IPS-18a (cell line): Measurements from ENCODE around the gene NFIC.

Source experiments
- H3K27ac ChIP-seq: one replicate; pipeline ENCODE4 v1.5.1; 2013; ENCODE audit warnings: low read length
- H3K27me3 ChIP-seq: one replicate; pipeline ENCODE4 v1.6.1; 2013; ENCODE audit warnings: mild to moderate bottlenecking, low read length; ENCODE audit not compliant: control insufficient read depth, insufficient read depth
- H3K36me3 ChIP-seq: one replicate; pipeline ENCODE4 v1.6.1; 2013; ENCODE audit warnings: low read depth, low read length; ENCODE audit not compliant: control insufficient read depth
- H3K4me1 ChIP-seq: one replicate; pipeline ENCODE4 v1.6.1; 2013; ENCODE audit warnings: low read depth, low read length; ENCODE audit not compliant: control insufficient read depth
- H3K4me3 ChIP-seq: one replicate; pipeline ENCODE4 v1.5.1; 2013; ENCODE audit warnings: low read length
- H3K9ac ChIP-seq: one replicate; pipeline ENCODE4 v1.6.1; 2013; ENCODE audit warnings: mild to moderate bottlenecking, low read length, moderate library complexity
- H3K9me3 ChIP-seq: one replicate; pipeline ENCODE4 v1.6.1; 2013; ENCODE audit warnings: low read depth, low read length; ENCODE audit not compliant: control insufficient read depth

Gene NFIC

DNA sequence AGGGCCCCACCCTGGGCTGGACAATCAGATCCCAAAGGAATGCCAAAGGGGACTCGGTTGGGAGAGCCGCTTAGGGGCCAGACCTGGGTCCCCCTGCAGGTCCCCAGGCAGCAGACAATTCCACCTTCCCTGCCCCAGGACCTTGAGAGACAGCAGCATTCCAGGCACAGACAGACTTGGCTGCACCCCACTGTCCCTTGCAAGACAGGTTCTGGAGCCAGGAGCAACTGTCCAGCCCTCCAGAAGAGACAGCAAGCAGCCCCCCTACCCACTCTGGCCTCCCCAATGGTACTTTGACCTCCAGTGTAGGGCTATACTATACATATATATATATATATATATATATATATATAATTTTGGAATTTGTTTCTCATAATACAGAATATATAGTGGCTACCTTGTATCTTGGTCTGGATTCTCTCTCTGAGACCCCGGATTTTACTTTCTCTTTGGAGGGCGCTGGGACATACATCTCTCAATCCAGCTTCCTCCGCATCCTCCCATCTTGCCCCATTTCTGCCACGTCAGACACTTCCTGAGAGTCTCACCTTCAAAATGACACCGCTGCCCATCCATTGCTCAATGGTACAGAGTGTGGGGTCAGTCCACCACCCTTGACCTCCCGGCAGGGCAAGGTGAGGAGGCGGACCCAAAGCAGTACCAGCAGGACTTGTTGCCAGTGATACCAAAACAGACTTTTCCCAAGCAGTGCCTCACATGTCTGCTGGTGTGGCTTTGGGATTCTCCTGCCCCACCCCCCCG lies 101.2 kb downstream of the NFIC start:
- H3K9me3 ChIP-seq, result no peaks in the 10 kb centered on the region
- H3K27ac ChIP-seq, result no peak overlapping the region
- no peak overlapping the region for H3K4me3 ChIP-seq
- no peaks in the 10 kb centered on the region for H3K4me1 ChIP-seq
- H3K27me3 ChIP-seq, result peaks cover 69% of the 10 kb centered on the region
- no peaks in the 10 kb centered on the region for H3K36me3 ChIP-seq
- no peak overlapping the region for H3K9ac ChIP-seq

DNA sequence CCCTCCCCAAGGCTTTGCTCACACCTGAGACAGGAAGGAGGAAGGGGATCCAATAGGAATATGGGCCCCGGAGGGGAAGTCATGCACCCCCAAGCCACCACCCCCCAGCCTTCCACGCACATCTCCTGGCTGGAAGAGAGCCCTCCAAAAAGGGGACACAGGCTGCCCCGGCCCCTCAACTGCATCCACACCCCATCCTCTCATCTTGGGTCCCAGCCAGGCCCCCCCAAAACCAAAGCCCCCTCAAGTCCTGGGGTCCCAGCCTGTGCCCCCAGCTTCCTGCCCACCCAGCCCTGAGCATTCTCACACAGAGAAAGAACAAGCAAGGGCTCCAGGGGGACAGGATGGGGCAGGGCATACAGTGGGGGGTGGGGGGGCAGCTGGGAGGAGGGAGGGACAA lies 101.8 kb downstream of the NFIC start:
- Histone ChIP-seq H3K4me1 (no peaks in the 10 kb centered on the region), H3K9ac (no peak overlapping the region), H3K27me3 (peaks cover 64% of the 10 kb centered on the region), H3K9me3 (no peaks in the 10 kb centered on the region), H3K27ac (no peak overlapping the region), H3K36me3 (no peaks in the 10 kb centered on the region), H3K4me3 (no peak overlapping the region)

DNA sequence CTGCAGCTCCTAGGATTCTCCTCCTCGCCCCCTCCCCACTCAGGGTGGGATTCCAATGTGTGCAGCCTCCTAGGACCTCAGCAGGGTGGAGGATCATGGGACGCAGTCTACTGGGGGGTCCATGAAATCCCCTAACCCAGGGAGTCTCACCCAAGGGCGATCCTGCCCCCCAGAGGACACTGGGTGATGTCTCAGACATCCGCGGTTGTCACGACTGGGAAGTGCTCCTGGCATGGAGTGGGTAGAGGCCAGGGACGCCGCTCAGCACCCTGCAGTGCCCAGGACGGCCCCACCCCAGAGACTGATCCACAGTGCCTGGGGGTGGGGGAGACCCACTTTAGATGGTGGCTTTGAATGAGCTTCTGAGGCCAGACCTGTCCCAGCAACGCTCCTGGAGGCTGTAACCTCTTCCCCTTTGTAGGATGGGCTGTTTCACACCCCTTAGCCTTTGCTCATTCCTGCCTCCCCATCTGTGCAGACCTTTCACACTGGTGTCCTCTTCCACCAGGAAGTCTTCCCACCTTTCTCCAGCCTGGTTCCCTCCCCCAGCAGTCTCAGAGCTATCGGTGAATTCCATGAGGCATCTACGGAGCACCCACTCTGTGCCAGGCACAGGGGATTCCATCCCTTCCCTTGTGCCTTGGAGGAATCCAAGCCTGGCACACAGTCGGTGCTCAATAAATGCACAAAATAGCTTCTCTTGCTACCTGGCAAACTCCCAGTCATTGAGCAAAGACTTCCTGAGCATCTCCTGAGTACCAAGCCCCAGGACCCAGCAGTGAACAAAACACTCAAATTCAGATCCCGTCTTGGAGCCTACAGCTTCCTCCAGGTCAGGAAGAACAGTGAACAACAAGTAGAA lies 103.5 kb downstream of the NFIC start:
- Histone ChIP-seq H3K36me3 (no peaks in the 10 kb centered on the region), H3K27me3 (peaks cover 49% of the 10 kb centered on the region), H3K27ac (no peak overlapping the region), H3K4me3 (no peak overlapping the region), H3K9me3 (no peaks in the 10 kb centered on the region), H3K9ac (no peak overlapping the region), H3K4me1 (no peaks in the 10 kb centered on the region)

DNA sequence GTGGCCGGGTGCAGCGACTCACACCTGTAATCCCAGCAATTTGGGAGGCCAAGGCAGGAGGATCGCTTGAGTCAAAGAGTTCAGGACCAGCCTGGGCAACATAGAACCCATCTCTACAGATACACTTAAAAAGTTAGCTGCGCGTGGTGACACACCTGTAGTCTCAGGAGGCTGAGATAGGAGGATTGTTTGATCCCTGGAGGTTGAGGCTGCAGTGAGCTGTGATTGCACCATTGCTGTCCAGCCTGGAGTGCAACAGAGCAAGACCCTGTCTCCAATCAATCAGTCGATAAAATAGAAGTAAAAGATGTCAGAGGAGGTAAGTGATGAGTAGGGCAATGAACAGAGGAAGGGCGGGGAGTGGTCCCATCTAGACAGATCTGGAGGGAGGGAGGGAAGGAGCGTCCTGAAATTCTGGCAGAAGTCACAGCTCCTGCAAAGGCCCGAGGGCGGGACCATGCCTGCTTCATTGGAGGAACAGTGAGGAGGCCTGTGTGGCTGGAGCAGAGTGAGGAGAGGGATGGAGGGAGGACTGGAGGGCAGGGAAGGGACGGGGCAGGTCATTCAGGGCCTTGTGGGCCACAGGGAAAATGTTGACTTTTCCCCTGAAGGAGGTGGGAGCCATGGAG lies 104.2 kb downstream of the NFIC start:
- no peaks in the 10 kb centered on the region for H3K9me3 ChIP-seq
- no peaks in the 10 kb centered on the region for H3K4me1 ChIP-seq
- no peaks in the 10 kb centered on the region for H3K36me3 ChIP-seq
- no peak overlapping the region for H3K4me3 ChIP-seq
- H3K27ac ChIP-seq, result no peak overlapping the region
- H3K27me3 ChIP-seq, result peaks cover 41% of the 10 kb centered on the region
- no peak overlapping the region for H3K9ac ChIP-seq

DNA sequence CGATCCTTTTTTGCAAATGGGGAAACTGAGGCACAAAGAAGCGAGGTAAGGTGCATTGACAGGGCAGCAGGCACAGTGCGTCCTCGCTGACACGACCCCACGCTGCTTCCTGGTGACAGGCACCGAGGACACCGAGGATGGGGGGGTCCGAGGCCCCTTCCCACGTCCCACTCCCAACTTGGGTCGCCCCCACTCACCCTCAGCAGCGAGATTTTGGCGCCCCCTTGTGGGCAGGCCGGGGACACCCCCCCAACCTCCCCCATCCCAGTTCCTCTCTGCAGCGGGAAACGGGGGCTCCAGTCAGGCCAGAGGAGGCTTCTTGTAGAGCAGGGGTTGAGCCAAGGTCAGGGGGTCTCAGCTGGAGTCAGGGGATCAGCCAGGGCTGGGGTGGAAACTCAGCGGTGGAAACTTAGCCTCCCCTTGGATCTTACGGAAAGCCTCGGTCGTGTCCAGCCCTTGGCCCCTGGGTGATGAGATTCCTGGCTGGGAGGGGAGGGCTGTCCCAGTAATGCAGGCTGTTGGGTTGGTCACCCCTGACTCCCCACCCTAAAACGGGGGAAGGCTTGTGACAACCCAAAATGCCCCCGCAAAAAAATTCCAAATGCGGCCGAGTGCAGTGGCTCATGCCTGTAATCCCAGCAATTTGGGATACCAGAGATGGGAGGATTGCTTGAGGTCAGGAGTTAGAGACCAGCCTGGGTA lies 105.7 kb downstream of the NFIC start:
- H3K36me3 ChIP-seq, result no peaks in the 10 kb centered on the region
- no peak overlapping the region for H3K9ac ChIP-seq
- H3K9me3 ChIP-seq, result no peaks in the 10 kb centered on the region
- H3K4me1 ChIP-seq, result no peaks in the 10 kb centered on the region
- peaks cover 28% of the 10 kb centered on the region for H3K27me3 ChIP-seq
- no peak overlapping the region for H3K4me3 ChIP-seq
- no peak overlapping the region for H3K27ac ChIP-seq

DNA sequence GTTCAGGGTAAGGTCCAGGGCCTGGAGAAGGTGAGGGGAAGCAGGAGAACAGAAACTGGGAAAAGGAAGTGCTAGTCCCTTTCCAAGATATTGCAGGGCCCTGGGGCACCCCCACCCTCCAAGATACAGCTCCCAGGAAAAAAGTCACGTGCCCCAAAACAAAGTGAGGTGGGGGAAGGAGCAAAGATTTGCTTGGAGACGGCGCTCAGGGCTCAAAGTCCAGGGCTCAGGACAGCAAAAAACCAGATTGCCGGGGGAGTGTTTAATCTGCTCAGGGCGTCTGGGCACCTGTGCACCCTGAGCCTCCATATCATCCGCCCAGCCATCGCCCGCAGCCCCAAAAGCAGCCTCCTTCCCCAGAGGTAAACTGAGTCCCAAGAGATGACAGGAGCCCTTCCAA lies 107.6 kb downstream of the NFIC start:
- no peak overlapping the region for H3K27ac ChIP-seq
- no peak overlapping the region for H3K4me3 ChIP-seq
- H3K9me3 ChIP-seq, result no peaks in the 10 kb centered on the region
- H3K4me1 ChIP-seq, result no peaks in the 10 kb centered on the region
- H3K36me3 ChIP-seq, result no peaks in the 10 kb centered on the region
- H3K27me3 ChIP-seq, result peaks cover 27% of the 10 kb centered on the region
- no peak overlapping the region for H3K9ac ChIP-seq

DNA sequence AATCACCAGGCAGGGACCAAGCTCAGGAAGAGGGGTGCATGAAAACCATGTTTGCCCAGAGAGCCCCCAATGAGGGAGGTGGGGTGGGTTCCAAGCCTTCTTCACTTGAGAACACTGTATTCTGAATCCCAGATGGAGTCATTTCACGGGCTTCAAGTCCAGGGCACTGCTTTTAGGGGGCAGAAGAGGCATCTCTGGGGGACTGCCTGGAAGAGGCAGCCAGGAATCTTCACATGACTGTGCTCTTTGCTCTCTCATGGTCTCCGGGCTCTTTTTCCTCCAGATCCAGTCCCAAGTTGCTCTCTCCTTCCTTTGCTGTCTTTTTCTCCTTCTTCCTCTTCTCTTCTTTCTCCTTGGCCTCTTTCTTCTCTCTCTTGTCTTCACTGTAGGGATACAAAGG lies 108.2 kb downstream of the NFIC start:
- Histone ChIP-seq H3K4me3 (no peak overlapping the region), H3K9ac (no peak overlapping the region), H3K27ac (no peak overlapping the region), H3K4me1 (no peaks in the 10 kb centered on the region), H3K9me3 (no peaks in the 10 kb centered on the region), H3K27me3 (peaks cover 21% of the 10 kb centered on the region), H3K36me3 (no peaks in the 10 kb centered on the region)

DNA sequence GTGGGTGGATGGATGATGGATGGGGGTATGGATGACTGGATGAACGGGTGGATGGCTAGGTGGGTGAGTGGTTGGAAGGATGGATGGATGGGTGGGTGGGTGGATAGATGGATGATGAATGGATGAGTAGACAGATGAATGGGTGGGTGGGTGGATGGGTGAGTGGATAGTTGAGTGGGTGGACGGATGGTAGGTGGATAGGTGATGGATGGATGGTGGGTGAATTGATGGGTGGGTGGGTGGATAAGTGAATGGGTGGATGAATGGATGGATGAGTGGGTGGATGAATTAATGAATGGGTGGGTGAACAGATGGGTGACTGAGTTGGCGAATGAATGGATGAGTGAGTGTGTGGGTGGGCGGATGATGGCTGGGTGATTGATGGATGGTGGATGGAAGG lies 109.1 kb downstream of the NFIC start:
- Histone ChIP-seq H3K27me3 (peaks cover 13% of the 10 kb centered on the region), H3K36me3 (no peaks in the 10 kb centered on the region), H3K4me3 (no peak overlapping the region), H3K27ac (no peak overlapping the region), H3K9me3 (no peaks in the 10 kb centered on the region), H3K9ac (no peak overlapping the region), H3K4me1 (no peaks in the 10 kb centered on the region)

DNA sequence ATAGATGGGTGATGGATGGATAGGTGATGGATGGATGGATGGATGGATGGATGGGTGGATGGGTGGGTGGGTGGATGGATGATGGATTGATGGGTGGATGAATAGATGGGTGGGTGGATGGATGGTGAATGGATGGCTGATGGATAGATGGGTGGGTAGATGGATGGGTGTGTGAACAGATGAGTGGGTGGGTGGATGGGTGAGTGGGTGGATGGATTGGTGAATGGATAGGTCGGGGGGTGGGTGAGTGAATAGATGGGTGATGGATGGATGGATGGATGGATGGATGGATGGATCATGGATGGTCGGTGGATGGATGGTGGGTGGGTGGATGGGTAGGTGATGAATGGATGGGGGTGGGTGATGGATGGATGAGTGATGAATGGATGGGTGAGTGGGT lies 110.4 kb downstream of the NFIC start:
- Histone ChIP-seq H3K36me3 (no peaks in the 10 kb centered on the region), H3K4me3 (no peak overlapping the region)

DNA sequence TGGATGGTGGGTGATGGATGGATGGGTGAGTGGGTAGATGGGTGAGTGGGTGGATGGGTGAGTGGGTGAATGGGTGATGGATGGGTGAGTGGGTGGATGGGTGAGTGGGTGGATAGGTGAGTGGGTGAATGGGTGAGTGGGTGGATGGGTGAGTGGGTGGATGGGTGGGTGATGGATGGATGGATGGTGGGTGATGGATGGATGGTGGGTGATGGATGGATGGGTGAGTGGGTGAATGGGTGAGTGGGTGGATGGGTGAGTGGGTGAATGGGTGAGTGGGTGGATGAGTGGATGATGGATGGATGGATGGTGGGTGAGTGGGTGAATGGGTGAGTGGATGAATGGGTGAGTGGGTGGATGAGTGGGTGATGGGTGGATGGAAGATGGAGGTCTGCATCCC lies 111.1 kb downstream of the NFIC start:
- Histone ChIP-seq H3K9me3 (no peaks in the 10 kb centered on the region), H3K9ac (no peak overlapping the region), H3K27ac (no peak overlapping the region), H3K36me3 (no peaks in the 10 kb centered on the region), H3K4me1 (no peaks in the 10 kb centered on the region), H3K27me3 (peaks cover 2% of the 10 kb centered on the region), H3K4me3 (no peak overlapping the region)

More for the DNA sequence above, 110.4 kb downstream of the NFIC start:
- H3K9me3 ChIP-seq, result no peaks in the 10 kb centered on the region
- H3K9ac ChIP-seq, result no peak overlapping the region
- H3K27ac ChIP-seq, result no peak overlapping the region
- no peaks in the 10 kb centered on the region for H3K4me1 ChIP-seq
- peaks cover 6% of the 10 kb centered on the region for H3K27me3 ChIP-seq

DNA sequence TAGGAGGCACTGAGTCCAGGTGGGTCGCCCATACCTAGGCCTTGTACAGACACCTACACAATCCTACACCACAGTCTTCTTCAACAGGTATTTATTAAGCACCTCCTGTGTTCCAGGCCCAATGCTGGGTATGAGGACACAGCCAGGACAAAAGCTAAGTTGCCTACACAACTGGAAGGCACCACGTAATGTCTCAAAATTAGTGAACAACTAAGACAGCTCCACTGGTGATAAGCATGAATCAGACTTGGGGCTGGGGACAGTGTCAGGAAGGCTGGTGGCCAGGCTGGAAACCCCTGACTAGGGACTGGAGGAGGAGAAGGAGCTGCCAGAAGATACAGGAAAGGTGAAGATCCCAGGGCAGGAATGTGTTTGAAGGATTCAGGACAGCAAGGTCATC lies 111.6 kb downstream of the NFIC start:
- Histone ChIP-seq H3K4me1 (no peaks in the 10 kb centered on the region), H3K4me3 (no peak overlapping the region), H3K36me3 (no peaks in the 10 kb centered on the region), H3K9ac (no peak overlapping the region), H3K9me3 (no peaks in the 10 kb centered on the region), H3K27ac (no peak overlapping the region), H3K27me3 (no peaks in the 10 kb centered on the region)
